HG03060 (cell line): ENCODE results near the gene CTSO.
"Not testable (repeated sequence)": the region's sequence is repeated elsewhere in the genome, so short reads cannot be mapped to it uniquely, and the experiment has no call there.

ENCODE experiments used
- ATAC-seq: cut with Tn5 transposase; IDR thresholded peaks from one replicate; pipeline ENCODE4 v1.9.1; 2021; ENCODE audit warnings: low read depth, moderate number of reproducible peaks; ENCODE audit not compliant: unreplicated experiment

The CTSO gene

GRCh38 chr4:155956461-155956860 lies 2.8 kb upstream of the CTSO start:
- ATAC-seq: no peak

DNA sequence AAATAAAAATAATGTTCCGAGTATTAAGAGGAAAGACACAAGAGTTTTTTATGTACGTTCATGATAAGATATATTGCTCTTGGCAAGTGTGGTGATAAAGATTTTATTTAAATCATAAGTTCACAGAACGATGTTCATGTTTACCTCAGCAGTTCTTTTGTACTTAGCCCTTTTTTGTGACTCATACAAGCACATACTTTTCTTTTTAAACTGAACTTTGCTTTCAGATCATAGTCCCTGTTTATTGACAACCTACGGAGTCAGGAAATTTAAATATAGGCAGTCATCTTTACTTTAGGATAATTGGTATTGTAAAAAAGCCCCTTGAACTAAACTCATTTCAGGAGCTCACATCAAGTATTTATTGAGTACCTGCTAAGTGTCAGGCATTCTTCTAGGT lies 1.3 kb upstream of the CTSO start:
- ATAC-seq: no peak

DNA sequence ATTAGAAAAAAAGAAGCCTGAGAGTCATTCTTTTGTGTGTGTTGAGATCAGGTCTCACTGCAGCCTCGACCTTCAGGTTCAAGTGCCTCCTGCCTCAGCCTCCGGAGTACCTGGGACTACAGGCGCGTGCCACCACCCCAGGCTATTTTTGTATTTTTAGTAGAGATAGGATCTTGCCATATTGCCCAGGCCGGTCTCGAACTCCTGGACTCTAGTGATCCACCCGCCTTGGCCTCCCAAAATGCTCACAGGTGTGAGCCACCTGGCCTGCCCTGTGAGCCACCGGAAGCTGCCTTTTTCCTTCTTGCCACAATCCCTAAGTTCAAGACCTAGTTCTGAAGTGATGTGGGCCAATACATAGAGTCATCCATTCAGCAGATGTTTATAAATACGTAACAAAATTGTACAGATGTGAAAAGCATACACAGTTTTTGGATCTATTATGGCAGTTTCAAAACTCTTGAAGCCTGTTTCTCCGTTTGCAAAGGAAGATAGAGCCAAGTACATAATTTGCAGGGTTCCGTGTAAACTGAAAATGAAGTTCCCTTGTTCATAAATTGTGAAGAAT lies 536 bp upstream of the CTSO start:
- no peak for ATAC-seq

GRCh38 chr4:155952501-155952901 lies 1.2 kb downstream of the CTSO start:
- ATAC-seq: no peak

- ATAC-seq: no peak
Observed at GRCh38 chr4:155950461-155950860, 3.2 kb downstream of the CTSO start.

- ATAC-seq: no peak
Observed at GRCh38 chr4:155948541-155948940, 5.1 kb downstream of the CTSO start.

- no peak for ATAC-seq
Observed at GRCh38 chr4:155946486-155946885, 7.2 kb downstream of the CTSO start.

DNA sequence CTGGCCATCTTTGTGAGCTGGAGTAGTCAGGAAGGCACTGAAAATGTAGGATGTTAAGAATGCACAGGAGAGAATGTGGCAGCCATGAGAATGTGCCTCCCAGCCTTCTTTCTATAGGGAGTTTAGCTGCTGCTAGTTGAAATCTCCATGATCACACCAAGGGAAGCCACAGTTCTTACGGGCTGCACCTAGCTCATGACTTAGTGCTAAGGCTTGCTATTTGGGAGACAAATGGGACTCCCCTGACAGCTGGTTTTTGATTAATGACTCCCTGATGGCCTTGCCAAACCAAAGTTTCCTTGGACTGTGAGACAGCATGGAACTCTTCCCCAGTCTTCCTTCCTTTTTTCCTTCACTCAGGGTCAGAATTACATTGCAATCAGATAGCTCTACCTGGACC lies 9.2 kb downstream of the CTSO start:
- ATAC-seq: no peak

DNA sequence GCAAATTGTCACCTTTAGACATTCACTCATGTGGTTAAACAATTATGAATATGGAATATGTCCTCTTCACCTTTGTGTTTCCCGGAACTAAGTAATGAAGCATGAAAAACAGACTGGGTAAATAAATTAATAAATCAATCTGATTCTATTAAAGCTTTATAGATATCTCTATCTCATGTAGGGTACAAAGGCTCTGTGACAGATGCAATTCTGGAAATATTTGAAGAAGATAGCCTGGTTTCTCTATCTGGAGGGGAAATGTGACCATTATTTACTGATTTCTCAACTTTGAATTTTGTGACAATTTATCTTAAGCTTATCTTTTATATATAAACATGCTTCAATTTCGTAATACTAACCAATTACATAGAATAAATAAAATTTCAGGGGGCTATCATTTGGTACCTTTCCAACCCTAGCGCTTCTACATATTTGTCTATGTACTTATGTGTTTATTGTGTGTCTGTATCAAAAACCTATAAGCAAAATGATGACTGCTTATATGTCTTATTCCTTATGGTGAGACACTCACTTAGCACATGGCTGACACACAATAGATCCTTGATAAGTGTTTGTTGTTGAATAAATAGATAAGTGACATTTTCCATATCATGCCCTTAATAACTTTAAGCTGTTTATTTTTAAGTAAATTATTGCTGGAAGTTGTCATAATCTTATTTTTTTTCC lies 9.9 kb downstream of the CTSO start:
- ATAC-seq: no peak

DNA sequence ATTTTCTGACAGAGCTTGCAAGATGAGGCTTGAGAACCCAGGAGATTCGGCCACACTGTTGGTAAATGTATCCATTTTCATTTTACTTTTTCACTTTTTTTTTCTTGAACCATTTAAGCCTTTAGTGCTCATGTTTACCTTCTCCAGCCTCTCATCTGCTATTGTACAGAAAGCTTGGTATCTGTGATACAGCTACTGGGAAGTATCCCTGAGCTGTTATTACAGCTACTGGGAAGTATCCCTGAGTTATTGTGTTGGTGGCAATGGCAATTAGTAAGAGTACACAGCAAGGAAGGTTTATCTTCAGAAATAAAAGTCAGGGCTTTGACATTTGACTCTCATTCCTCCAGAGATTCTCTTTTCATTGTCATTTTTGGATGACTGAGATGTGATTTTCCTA lies 11.8 kb downstream of the CTSO start:
- no peak for ATAC-seq

DNA sequence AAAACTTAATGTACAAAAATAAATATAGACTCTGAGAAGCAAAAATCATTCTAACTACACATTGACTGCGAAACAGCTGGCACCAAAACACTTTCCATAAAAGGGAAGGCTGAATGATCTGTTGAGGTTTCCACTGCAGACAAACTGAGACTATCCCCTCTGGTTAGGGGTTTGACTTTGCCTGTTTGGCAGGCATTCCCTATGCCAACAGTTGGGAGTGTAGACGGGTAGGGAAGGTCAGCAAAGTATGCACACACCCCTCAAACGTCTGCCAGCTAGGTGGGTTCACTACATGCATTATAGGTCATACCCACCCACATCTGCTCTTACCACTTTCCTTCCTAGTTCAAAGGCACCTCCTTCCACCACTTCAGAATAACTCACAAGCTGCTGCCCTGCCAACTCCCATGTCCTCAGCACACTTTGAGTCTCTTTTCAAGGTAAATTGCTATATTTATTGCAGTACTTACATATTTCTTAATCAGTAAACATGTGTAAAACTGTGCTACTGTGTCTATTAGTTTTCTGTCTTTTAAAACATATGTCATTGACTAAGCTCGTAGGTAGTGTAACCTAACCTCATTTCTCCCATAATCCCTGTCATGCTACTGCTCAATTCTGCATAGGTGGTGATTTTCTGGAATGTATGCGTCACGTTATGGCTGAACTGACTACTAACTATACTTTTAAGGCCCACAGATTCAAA lies 12.4 kb downstream of the CTSO start:
- no peak for ATAC-seq

- no peak for ATAC-seq
Observed at GRCh38 chr4:155935389-155935986, 18.2 kb downstream of the CTSO start.

DNA sequence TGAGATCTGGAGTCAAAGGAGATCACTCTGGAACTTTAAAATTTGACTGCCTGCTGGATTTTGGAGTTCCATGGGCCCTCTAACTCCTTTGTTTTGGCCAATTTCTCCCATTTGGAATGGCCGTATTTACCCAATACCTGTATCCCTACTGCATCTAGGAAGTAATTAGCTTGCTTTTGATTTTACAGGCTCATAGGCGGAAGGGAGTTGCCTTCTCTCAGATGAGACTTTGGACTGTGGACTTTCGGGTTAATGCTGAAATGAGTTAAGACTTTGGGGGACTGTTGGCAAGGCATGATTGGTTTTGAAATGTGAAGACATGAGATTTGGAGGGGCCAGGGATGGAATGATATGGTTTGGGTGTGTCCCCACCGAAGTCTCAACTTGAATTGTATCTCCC lies 19.0 kb downstream of the CTSO start:
- not testable (repeated sequence) for ATAC-seq

DNA sequence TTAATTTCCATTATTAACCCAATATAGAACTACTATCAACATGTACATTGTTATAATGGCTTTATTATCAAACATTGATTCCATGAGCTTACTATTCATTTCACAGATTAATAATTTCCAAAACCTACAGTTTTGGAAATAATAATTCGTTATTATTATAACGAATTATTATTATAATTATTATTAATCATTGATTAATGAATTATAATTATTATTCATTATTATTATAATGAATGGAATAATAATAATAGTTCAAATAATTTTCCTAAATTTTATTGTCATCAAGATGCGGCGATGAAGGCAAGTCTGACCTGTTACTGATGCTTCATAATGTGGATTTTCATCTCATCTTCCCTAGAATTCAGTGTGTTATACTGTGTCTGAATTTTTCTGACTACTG lies 22.0 kb downstream of the CTSO start:
- no peak for ATAC-seq

- no peak for ATAC-seq
Observed at GRCh38 chr4:155930330-155930729, 23.3 kb downstream of the CTSO start.

DNA sequence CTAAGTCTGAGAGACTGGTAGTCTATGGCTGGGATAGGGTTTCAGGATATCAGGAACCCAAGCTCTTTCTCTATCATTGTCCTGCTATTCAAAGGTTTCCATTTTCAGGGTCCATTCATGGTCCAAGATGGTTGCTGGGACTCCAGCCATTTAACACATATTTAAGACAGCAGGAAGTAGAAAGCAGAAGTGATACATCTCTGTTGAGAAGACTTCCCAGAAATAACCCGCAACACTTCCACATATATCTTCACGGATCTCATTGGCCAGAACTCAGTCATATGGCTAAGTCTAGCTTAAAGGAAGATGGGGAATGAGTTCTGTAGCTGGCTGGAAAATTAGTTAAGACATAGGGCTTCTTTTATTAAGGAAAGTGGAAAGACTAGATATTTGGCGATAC lies 23.8 kb downstream of the CTSO start:
- ATAC-seq: no peak

DNA sequence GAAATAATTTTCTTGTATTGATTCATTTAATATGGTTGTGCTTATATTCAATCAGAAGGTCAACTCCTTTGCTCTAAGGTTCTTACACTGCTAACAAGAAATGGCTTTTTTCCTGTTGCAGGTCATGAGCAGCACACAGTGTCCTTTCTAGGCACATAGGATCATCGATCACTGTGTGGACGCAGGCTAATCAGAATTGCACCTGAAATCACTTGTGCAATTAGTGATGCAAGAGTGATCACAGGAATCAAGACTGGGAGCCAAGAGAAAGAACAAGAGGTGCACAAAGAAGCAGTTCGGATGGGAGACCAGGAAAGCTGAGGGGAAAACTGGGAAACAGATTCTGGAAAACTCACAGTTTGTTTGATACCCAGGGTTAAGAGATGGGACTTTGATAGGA lies 29.0 kb downstream of the CTSO start:
- no peak for ATAC-seq

GRCh38 chr4:155921597-155921996 lies 32.1 kb downstream of the CTSO start:
- no peak for ATAC-seq

DNA sequence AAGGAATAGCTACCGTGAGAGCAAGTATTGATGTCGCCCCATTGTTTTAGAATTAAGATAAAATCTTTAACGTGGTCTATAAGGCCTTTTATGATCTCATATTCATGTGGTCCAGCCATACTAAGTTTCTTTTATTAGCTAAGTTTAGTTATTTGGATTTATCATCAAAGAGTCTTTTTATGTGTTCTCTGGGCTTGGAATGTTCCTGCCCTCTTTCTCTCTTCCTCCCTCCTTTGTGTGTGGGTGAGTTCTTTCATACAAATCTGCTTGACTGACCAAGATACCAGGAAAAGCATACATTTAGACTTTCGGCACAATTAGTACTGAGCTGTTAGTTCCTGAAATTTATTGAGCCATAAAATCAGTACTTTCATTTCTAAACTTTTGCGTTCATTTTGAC lies 38.9 kb downstream of the CTSO start:
- ATAC-seq: no peak

DNA sequence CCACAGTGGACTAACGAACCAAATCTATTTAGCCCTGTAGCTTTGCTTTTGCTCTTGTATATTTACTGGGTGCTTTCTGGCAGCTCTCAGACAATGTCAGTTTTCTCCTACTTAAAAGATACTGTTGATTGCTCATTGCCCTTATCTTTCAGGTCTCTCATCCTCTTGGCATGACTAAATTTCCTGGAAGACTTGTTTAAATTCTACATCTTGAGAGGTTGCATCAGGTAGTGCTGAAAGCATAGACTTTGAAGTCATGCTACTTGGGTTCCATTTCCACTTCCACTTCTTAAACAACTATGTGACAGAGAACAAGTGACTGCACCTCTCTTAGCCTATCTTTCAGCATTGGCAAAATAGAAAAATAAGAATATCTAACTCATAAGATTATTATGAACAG lies 41.8 kb downstream of the CTSO start:
- no peak for ATAC-seq

- no peak for ATAC-seq
Observed at GRCh38 chr4:155909615-155910226, 43.9 kb downstream of the CTSO start.
